Trophoblast cell (in vitro differentiated cells and primary cell): ENCODE results near the gene PAK1.

Source experiments
- DNase-seq, 2 donors: peaks; one replicate each; pipeline ENCODE4 v3.0.0-alpha.2; 2016
- H2AFZ ChIP-seq: 2 replicates; pipeline ENCODE4 v1.6.1; 2013; ENCODE audit warnings: low read length, moderate library complexity, mild to moderate bottlenecking; ENCODE audit not compliant: insufficient read depth, poor library complexity
- H2AK5ac ChIP-seq: 2 replicates; pipeline ENCODE4 v1.6.1; 2013; ENCODE audit warnings: mild to moderate bottlenecking, low read length
- H2BK120ac ChIP-seq: 2 replicates; pipeline ENCODE4 v1.6.1; 2013; ENCODE audit warnings: low read length, mild to moderate bottlenecking, moderate library complexity; ENCODE audit not compliant: insufficient read depth, poor library complexity
- H2BK12ac ChIP-seq: 2 replicates; pipeline ENCODE4 v1.6.1; 2013; ENCODE audit warnings: mild to moderate bottlenecking, low read length, moderate library complexity
- H2BK5ac ChIP-seq: 2 replicates; pipeline ENCODE4 v1.6.1; 2013; ENCODE audit warnings: low read length, low read depth, moderate library complexity, mild to moderate bottlenecking; ENCODE audit not compliant: poor library complexity
- H3K14ac ChIP-seq: 2 replicates; pipeline ENCODE4 v1.6.1; 2013; ENCODE audit warnings: mild to moderate bottlenecking, low read length
- H3K18ac ChIP-seq: 2 replicates; pipeline ENCODE4 v1.6.1; 2013; ENCODE audit warnings: mild to moderate bottlenecking, low read length
- H3K23ac ChIP-seq: 2 replicates; pipeline ENCODE4 v1.6.1; 2013; ENCODE audit warnings: low read length
- H3K27ac ChIP-seq: 2 replicates; pipeline ENCODE4 v1.5.1; 2013; ENCODE audit warnings: low read depth, mild to moderate bottlenecking, inconsistent platforms, low read length, moderate library complexity
- H3K27me3 ChIP-seq: 2 replicates; pipeline ENCODE4 v1.6.1; 2013; ENCODE audit warnings: inconsistent platforms, mild to moderate bottlenecking, low read length, moderate library complexity; ENCODE audit not compliant: insufficient read depth
- H3K36me3 ChIP-seq, 2 experiments: 1 replicate in 1 of 2; 2 replicates in 1 of 2; pipeline ENCODE4 v1.6.1; 2013; ENCODE audit warnings: low read length in 2 of 2, mild to moderate bottlenecking in 2 of 2, moderate library complexity in 1 of 2; ENCODE audit not compliant: insufficient read depth in 2 of 2, control insufficient read depth in 1 of 2
- H3K4ac ChIP-seq: 2 replicates; pipeline ENCODE4 v1.6.1; 2013; ENCODE audit warnings: low read depth, mild to moderate bottlenecking, low read length, moderate library complexity
- H3K4me1 ChIP-seq, 2 experiments: 1 replicate in 1 of 2; 2 replicates in 1 of 2; pipeline ENCODE4 v1.6.1; 2013; ENCODE audit warnings: low read length in 2 of 2, mild to moderate bottlenecking in 2 of 2, moderate library complexity in 1 of 2; ENCODE audit not compliant: insufficient read depth in 2 of 2, control insufficient read depth in 1 of 2
- H3K4me2 ChIP-seq: 2 replicates; pipeline ENCODE4 v1.6.1; 2013; ENCODE audit warnings: inconsistent platforms, mild to moderate bottlenecking, low read length, moderate library complexity
- H3K4me3 ChIP-seq: 2 replicates; pipeline ENCODE4 v1.5.1; 2013; ENCODE audit warnings: mild to moderate bottlenecking, low read depth, low read length, inconsistent platforms
- H3K79me1 ChIP-seq: one replicate; pipeline ENCODE4 v1.6.1; 2013; ENCODE audit warnings: low read length
- H3K79me2 ChIP-seq: 2 replicates; pipeline ENCODE4 v1.6.1; 2013; ENCODE audit warnings: low read length, mild to moderate bottlenecking; ENCODE audit not compliant: control insufficient read depth, insufficient read depth, poor library complexity
- H3K9ac ChIP-seq: 2 replicates; pipeline ENCODE4 v1.6.1; 2013; ENCODE audit warnings: mild to moderate bottlenecking, low read length
- H3K9me3 ChIP-seq: 2 replicates; pipeline ENCODE4 v1.6.1; 2013; ENCODE audit warnings: low read depth, mild to moderate bottlenecking, control low read depth, inconsistent platforms, low read length; ENCODE audit not compliant: insufficient read depth
- H4K12ac ChIP-seq: 2 replicates; pipeline ENCODE4 v1.6.1; 2013; ENCODE audit warnings: low read depth, mild to moderate bottlenecking, low read length, moderate library complexity
- H4K8ac ChIP-seq: 2 replicates; pipeline ENCODE4 v1.6.1; 2013; ENCODE audit warnings: low read depth, mild to moderate bottlenecking, low read length, moderate library complexity
- H4K91ac ChIP-seq: one replicate; pipeline ENCODE4 v1.6.1; 2013; ENCODE audit warnings: low read depth, mild to moderate bottlenecking, low read length, moderate library complexity
- WGBS: extraction: QIAGEN DNeasy Blood & Tissue Kit; methylation state at CpG from one replicate; pipeline ENCODE4 v1.1.7; 2013; ENCODE audit warnings: missing lambda C conversion rate; ENCODE audit not compliant: insufficient read length, insufficient coverage; ENCODE audit errors: extremely low coverage; 5-methylcytosine and 5-hydroxymethylcytosine counted together

Gene PAK1

GRCh38 chr11:77428598-77428997 is 45.3 kb downstream of the PAK1 start:
- Histone ChIP-seq H3K14ac (no peak overlapping the region), H3K79me1 (no peaks in the 10 kb centered on the region), H4K12ac (no peak overlapping the region), H2AK5ac (no peak overlapping the region), H3K18ac (no peak overlapping the region), H2AFZ (no peak overlapping the region), H2BK5ac (no peak overlapping the region), H3K9ac (no peak overlapping the region), H4K91ac (no peak overlapping the region), H4K8ac (no peak overlapping the region), H3K79me2 (no peaks in the 10 kb centered on the region), H3K36me3 (no peaks in the 10 kb centered on the region), H3K4me1 (no peaks in the 10 kb centered on the region), H3K4me3 (no peak overlapping the region), H3K27ac (no peak overlapping the region), H2BK120ac (no peak overlapping the region), H3K9me3 (no peaks in the 10 kb centered on the region), H2BK12ac (no peak overlapping the region), H3K23ac (peak overlapping the region; percentile 67), H3K4me2 (no peak overlapping the region), H3K27me3 (no peaks in the 10 kb centered on the region), H3K4ac (no peak overlapping the region)
- no CpG with 5 or more reads among the region's 1 CpG for WGBS
- no peak for DNase-seq

GRCh38 chr11:77425346-77425745 is 48.5 kb downstream of the PAK1 start:
- Histone ChIP-seq H3K27me3 (no peaks in the 10 kb centered on the region), H2AFZ (no peak overlapping the region), H3K4me1 (no peaks in the 10 kb centered on the region), H3K79me1 (no peaks in the 10 kb centered on the region), H4K8ac (no peak overlapping the region), H3K36me3 (no peaks in the 10 kb centered on the region), H3K23ac (no peak overlapping the region), H2BK12ac (no peak overlapping the region), H4K91ac (no peak overlapping the region), H3K27ac (no peak overlapping the region), H2BK5ac (no peak overlapping the region), H2BK120ac (no peak overlapping the region), H3K18ac (no peak overlapping the region), H3K4me2 (no peak overlapping the region), H3K4ac (no peak overlapping the region), H3K14ac (no peak overlapping the region), H4K12ac (no peak overlapping the region), H3K4me3 (no peak overlapping the region), H3K79me2 (no peaks in the 10 kb centered on the region), H3K9me3 (no peaks in the 10 kb centered on the region), H3K9ac (no peak overlapping the region), H2AK5ac (no peak overlapping the region)
- no CpG with 5 or more reads among the region's 4 CpGs for WGBS
- no peak for DNase-seq

- H4K91ac ChIP-seq, result no peak overlapping the region
- no peak overlapping the region for H3K27ac ChIP-seq
- no peak overlapping the region for H2AK5ac ChIP-seq
- H2BK5ac ChIP-seq, result no peak overlapping the region
- H3K79me2 ChIP-seq, result no peaks in the 10 kb centered on the region
- no peak overlapping the region for H3K14ac ChIP-seq
- no peaks in the 10 kb centered on the region for H3K4me1 ChIP-seq
- no peak overlapping the region for H2BK120ac ChIP-seq
- no CpG with 5 or more reads among the region's 3 CpGs for WGBS
- no peak overlapping the region for H2AFZ ChIP-seq
- no peaks in the 10 kb centered on the region for H3K9me3 ChIP-seq
- H3K4ac ChIP-seq, result no peak overlapping the region
- H3K36me3 ChIP-seq, result no peaks in the 10 kb centered on the region
- no peak overlapping the region for H4K8ac ChIP-seq
- H3K18ac ChIP-seq, result no peak overlapping the region
- H4K12ac ChIP-seq, result no peak overlapping the region
- no peak overlapping the region for H3K4me3 ChIP-seq
- no peak overlapping the region for H3K4me2 ChIP-seq
- H2BK12ac ChIP-seq, result no peak overlapping the region
- no peak overlapping the region for H3K23ac ChIP-seq
- no peaks in the 10 kb centered on the region for H3K79me1 ChIP-seq
- DNase-seq, result no peak
- H3K27me3 ChIP-seq, result no peaks in the 10 kb centered on the region
- H3K9ac ChIP-seq, result no peak overlapping the region
Observed at GRCh38 chr11:77424644-77425043, 49.2 kb downstream of the PAK1 start.

GRCh38 chr11:77423624-77424023 is 50.3 kb downstream of the PAK1 start:
- Histone ChIP-seq H3K79me2 (no peaks in the 10 kb centered on the region), H4K8ac (no peak overlapping the region), H3K4me3 (no peak overlapping the region), H3K9me3 (no peaks in the 10 kb centered on the region), H2AK5ac (no peak overlapping the region), H2BK120ac (no peak overlapping the region), H4K91ac (no peak overlapping the region), H2BK12ac (no peak overlapping the region), H3K79me1 (no peaks in the 10 kb centered on the region), H3K4me1 (no peaks in the 10 kb centered on the region), H3K18ac (no peak overlapping the region), H3K36me3 (no peaks in the 10 kb centered on the region), H3K4ac (no peak overlapping the region), H3K27ac (no peak overlapping the region), H3K9ac (no peak overlapping the region), H3K27me3 (no peaks in the 10 kb centered on the region), H2AFZ (no peak overlapping the region), H3K14ac (no peak overlapping the region), H2BK5ac (no peak overlapping the region), H3K23ac (no peak overlapping the region), H4K12ac (no peak overlapping the region), H3K4me2 (no peak overlapping the region)
- no peak for DNase-seq
